Stimulated activated CD8-positive, alpha-beta memory T cell treated with anti-CD3 and anti-CD28 coated beads, Interleukin-12 subunit alpha, Interleukin-12 subunit beta, amount 100 ng/mL, for 4 hours (primary cell): ENCODE measurements around the gene PNMA3.
"Not testable (repeated sequence)": the region's sequence is repeated elsewhere in the genome, so short reads cannot be mapped to it uniquely, and the experiment has no call there.

Experiments
- DNase-seq: peaks from one replicate; pipeline ENCODE4 v3.0.0-alpha.2; 2020; ENCODE audit warnings: low read depth

PNMA3 gene

DNA sequence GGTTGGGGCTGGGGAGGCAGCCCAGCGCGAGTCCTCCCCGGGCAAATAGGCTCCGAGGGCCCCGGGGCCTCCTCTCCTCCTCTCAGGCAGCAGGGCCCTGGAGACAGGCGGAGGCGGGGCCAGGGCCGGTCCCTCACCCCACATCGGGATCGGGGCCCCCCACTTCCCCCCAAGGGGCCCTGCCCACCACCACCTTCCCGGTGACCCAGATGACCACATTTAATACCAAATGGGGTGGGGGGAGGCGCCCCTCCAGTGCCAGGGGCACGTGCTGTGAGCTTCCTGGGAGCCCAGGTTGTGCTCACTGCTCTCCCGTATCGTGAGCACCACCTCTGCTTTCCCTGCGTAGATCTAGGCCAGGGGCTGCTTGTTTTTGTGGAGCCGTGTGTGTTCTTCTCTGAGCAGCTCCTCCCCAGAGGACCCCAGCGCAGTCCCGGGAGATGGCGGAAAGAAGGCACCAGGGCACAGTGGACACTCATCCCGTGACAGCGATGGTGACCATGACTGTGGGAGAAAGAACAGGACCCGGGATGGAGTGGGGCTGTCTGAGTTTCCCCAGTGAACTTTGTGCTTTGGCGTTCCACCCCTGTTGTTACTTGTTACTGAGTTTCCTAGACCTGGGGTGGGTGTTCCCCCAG lies 18.1 kb downstream of the PNMA3 start:
- DNase-seq: no peak

DNA sequence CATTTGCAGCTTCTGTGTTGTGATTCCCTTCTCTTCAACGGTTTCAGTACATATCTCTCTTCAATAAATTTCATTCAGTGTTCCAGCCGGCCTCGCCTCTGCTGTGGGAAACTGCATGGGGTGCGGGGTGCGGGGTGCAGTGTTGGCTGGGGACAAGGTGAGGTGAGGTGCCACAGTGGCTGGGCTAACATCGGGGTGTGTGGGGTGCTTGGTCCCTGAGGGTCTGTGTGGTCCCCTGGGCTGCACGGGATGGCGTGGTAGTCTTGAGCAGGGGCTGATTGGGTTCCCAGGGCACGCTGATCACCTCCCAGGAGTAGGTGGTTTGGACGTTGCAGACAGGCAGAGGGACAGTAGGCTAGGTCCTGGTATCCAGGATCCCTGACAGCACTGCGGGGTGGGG lies 18.7 kb downstream of the PNMA3 start:
- DNase-seq: no peak

DNA sequence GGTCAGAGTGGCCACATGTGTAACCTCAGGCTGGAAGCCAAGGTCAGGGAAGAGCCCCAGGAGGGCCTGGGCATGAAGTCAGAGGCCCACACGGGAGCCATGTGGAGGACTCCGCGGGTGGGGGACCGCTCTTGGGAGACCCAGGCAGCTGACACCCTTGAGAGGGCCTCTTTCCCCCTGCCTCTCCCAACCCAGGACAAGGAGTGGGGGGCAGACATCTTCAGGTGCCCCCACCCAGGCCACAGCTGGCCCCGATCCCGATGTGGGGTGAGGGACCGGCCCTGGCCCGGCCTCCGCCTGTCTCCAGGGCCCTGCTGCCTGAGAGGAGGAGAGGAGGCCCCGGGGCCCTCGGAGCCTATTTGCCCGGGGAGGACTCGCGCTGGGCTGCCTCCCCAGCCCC lies 19.1 kb downstream of the PNMA3 start:
- no peak for DNase-seq

DNA sequence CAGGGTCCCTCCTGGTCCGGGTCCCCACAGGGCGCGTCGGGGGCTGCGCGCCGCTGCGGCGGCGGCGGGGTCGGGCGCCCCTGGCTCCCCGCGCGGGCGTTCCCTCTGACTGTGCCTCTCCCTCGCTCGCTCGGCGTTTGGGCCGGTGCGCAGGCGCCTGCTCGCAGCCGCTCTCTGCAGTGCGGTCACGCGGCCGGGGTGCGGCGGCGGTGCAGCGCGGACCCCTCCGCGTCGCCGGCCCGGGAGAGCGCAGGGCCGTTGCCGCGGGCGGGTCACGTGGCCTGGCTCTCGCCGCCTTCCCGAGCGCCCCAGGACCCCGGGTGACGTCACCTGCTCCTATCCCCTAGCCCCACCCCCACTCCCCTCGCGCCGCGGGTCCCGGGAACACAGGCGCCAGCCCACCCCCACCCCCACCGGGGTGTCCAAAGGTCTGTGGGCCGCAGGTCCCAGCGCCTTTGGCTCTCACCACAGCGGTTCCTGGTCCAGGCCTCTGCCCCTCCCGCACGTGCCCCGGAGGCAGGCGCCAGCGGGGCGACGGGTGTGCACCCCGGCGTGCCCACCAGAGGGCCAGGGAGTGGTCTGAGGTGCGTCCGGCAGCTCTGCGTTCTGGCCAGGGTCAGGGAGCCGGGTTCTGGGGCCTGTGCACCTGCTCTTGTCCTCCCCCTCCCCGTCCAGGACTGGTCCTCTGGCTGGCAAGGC lies 21.3 kb downstream of the PNMA3 start:
- not testable (repeated sequence) for DNase-seq

DNA sequence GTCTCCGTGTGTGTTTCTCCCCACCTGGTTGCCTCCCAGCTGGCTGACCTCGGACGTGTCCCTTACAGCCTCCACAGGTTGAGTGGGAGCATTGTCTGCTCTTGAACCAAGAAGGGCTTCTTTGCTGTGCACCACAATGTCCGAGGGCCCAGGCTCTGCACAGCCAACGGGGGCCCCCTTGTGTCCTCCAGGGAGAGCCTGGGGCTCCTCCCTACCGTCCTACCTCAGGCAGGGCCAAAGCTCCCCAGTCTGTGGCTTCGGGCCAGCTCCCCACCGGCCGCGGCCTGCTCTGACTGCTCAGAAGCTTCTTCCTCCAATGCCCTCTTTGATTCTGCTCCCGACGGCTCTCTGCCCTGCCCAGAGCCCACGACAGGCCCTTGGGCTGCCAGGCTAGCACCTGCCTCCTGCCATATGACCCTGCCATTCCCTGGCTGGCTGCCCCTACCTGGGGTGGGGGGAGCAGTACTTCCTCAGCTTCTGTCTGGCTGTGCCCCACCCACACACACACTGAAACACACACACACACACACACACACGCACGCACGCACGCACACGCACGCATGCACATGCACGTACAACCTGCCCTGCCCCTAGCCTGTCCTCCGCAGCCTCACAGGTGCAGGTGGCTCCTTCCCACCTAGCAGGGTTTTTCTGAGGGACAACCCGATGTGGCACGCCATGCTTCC lies 27.1 kb downstream of the PNMA3 start:
- not testable (repeated sequence) for DNase-seq

DNA sequence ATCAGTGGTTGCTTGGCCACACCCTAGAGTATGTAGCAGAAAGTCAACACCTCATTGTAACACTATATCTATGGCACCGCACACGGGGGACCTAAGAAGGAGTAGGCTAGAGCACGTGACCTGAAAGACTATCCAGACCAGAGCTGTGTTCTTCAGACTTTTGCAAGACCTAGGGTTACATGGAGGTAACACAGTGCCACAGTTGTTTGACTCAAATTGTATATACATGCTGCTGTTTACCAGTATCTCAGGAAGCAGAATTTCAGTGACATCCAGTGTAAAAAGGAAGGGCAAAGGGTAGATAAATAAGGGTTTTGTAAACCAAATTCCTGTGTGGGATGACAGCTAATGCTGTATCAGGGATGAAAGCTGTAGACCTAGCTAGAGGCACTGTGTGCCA lies 46.1 kb downstream of the PNMA3 start:
- no peak for DNase-seq

DNA sequence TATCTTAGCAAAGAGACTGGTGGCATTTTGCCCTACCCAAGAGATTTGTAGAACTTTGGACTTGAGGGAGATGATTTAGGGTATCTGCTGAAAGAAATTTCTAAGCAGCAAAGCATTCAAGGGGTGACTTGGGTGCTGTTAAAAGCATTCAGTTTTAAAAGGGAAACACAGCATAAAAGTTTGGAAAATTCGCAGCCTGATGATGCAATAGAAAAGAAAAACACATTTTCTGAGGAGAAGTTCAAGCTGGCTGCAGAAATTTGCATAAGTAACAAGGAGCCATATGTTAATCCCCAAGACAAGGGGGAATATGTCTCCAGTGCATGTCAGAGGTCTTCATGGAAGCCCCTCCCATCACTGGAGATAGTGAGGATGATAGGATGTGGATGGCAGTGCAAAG lies 48.7 kb downstream of the PNMA3 start:
- not testable (repeated sequence) for DNase-seq

DNA sequence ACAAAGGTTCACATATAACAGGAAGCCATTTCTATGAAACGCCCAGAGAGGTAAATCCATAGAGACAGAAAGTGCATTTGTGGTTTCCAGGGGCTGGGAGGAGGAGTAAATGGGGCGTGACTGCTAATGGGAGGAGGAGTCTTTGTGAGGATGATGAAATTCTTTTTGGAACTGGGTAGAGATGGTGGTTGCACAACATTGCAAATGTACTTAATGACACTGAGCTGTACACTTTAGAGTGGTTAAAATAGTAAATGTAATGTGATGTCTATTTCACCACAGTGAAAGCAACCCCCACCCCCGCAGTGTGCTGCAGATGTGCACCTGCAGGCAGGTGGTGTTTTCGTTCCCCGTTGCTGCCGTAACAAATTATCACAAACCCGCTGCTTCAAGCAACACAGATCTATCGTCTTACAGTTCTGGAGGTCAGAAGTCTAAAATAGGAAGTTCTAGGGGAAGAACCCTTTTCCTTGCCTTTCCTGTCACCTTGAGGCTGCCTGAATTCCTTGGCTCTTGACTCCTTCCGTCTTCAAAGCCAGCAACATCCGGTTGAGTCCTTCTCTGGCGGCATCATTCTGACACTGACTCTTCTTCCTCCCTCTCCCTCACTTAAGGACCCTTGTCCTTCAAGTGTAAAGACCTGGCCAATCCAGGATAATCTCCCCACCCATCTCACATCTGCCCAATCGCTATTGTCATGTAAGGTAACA lies 50.0 kb downstream of the PNMA3 start:
- not testable (repeated sequence) for DNase-seq
